Type B pancreatic cell (in vitro differentiated cells): ENCODE measurements around the gene DMD. TPM values are rescaled to one million over a fixed set of nuclear protein-coding genes. Genes with fewer than 3 reads are reported as not detected.

ENCODE experiments used
- DNase-seq: peaks from one replicate; pipeline ENCODE4 v3.0.0; 2021; ENCODE audit warnings: mixed read lengths; ENCODE audit not compliant: unreplicated experiment; ENCODE audit errors: extremely low spot score
- H3K27ac Mint-ChIP-seq: 2 replicates; pipeline ENCODE4 v1.8.0; 2021; ENCODE audit warnings: mild to moderate bottlenecking, mixed read lengths
- H3K27me3 Mint-ChIP-seq: 2 replicates; pipeline ENCODE4 v1.8.0; 2021; ENCODE audit warnings: mixed read lengths
- H3K36me3 Mint-ChIP-seq: 2 replicates; pipeline ENCODE4 v1.8.0; 2021; ENCODE audit warnings: mixed read lengths
- H3K4me1 Mint-ChIP-seq: one replicate; pipeline ENCODE4 v1.8.0; 2021; ENCODE audit warnings: mixed read lengths; ENCODE audit not compliant: unreplicated experiment
- H3K4me3 Mint-ChIP-seq: 2 replicates; pipeline ENCODE4 v1.8.0; 2021; ENCODE audit warnings: mild to moderate bottlenecking, mixed read lengths
- H3K9me3 Mint-ChIP-seq: 2 replicates; pipeline ENCODE4 v1.8.0; 2021; ENCODE audit warnings: mixed read lengths
- total RNA-seq: library from RNA; stranded (reverse); gene quantifications from 2 replicates; pipeline ENCODE4 v1.2.1, GENCODE V29; 2021; ENCODE audit warnings: low replicate concordance
- TF ChIP-seq, protein P1 (sequence below): fragments of 200-600 bp; sonication (generic); conservative IDR thresholded peaks from 2 replicates; pipeline ENCODE4 v1.5.0; 2021; ENCODE audit warnings: antibody characterized with exemption, mild to moderate bottlenecking

DMD gene
- total RNA-seq, 1 donor from 2014 or later = 57.1 TPM

GRCh38 chrX:31860686-31861085 is 1350.7 kb downstream of the DMD start:
- Mint-ChIP-seq H3K27me3 (no peaks in the 10 kb centered on the region), H3K4me3 (no peak overlapping the region), H3K9me3 (peaks cover 4% of the 10 kb centered on the region), H3K36me3 (no peaks in the 10 kb centered on the region), H3K4me1 (no peaks in the 10 kb centered on the region), H3K27ac (no peak overlapping the region)
- DNase-seq = no peak
- TF ChIP-seq, protein P1, sequence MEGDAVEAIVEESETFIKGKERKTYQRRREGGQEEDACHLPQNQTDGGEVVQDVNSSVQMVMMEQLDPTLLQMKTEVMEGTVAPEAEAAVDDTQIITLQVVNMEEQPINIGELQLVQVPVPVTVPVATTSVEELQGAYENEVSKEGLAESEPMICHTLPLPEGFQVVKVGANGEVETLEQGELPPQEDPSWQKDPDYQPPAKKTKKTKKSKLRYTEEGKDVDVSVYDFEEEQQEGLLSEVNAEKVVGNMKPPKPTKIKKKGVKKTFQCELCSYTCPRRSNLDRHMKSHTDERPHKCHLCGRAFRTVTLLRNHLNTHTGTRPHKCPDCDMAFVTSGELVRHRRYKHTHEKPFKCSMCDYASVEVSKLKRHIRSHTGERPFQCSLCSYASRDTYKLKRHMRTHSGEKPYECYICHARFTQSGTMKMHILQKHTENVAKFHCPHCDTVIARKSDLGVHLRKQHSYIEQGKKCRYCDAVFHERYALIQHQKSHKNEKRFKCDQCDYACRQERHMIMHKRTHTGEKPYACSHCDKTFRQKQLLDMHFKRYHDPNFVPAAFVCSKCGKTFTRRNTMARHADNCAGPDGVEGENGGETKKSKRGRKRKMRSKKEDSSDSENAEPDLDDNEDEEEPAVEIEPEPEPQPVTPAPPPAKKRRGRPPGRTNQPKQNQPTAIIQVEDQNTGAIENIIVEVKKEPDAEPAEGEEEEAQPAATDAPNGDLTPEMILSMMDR = no peak

- H3K27me3 Mint-ChIP-seq = no peaks in the 10 kb centered on the region
- no peak overlapping the region for H3K27ac Mint-ChIP-seq
- no peak overlapping the region for H3K4me3 Mint-ChIP-seq
- H3K4me1 Mint-ChIP-seq = no peaks in the 10 kb centered on the region
- TF ChIP-seq, protein P1 = no peak
- peaks cover 4% of the 10 kb centered on the region for H3K9me3 Mint-ChIP-seq
- no peaks in the 10 kb centered on the region for H3K36me3 Mint-ChIP-seq
- no peak for DNase-seq
Measured at GRCh38 chrX:31858915-31859314, 1352.4 kb downstream of the DMD start.

- TF ChIP-seq, protein P1 = no peak
- Mint-ChIP-seq H3K27ac (no peak overlapping the region), H3K36me3 (no peaks in the 10 kb centered on the region), H3K27me3 (no peaks in the 10 kb centered on the region), H3K9me3 (no peaks in the 10 kb centered on the region), H3K4me3 (no peak overlapping the region), H3K4me1 (no peaks in the 10 kb centered on the region)
- no peak for DNase-seq
Measured at GRCh38 chrX:31854716-31855115, 1356.6 kb downstream of the DMD start.

GRCh38 chrX:31851761-31852160 is 1359.6 kb downstream of the DMD start:
- no peak overlapping the region for H3K27ac Mint-ChIP-seq
- no peaks in the 10 kb centered on the region for H3K27me3 Mint-ChIP-seq
- no peak for DNase-seq
- no peaks in the 10 kb centered on the region for H3K36me3 Mint-ChIP-seq
- TF ChIP-seq, protein P1 = no peak
- H3K4me1 Mint-ChIP-seq = no peaks in the 10 kb centered on the region
- no peak overlapping the region for H3K4me3 Mint-ChIP-seq
- H3K9me3 Mint-ChIP-seq = no peaks in the 10 kb centered on the region

GRCh38 chrX:31847773-31848172 is 1363.6 kb downstream of the DMD start:
- H3K9me3 Mint-ChIP-seq = no peaks in the 10 kb centered on the region
- no peak overlapping the region for H3K27ac Mint-ChIP-seq
- no peaks in the 10 kb centered on the region for H3K27me3 Mint-ChIP-seq
- no peaks in the 10 kb centered on the region for H3K36me3 Mint-ChIP-seq
- no peaks in the 10 kb centered on the region for H3K4me1 Mint-ChIP-seq
- no peak for DNase-seq
- H3K4me3 Mint-ChIP-seq = no peak overlapping the region
- TF ChIP-seq, protein P1 = no peak

GRCh38 chrX:31845003-31845402 is 1366.3 kb downstream of the DMD start:
- H3K9me3 Mint-ChIP-seq = no peaks in the 10 kb centered on the region
- H3K4me3 Mint-ChIP-seq = no peak overlapping the region
- TF ChIP-seq, protein P1 = no peak
- H3K27ac Mint-ChIP-seq = no peak overlapping the region
- no peaks in the 10 kb centered on the region for H3K4me1 Mint-ChIP-seq
- H3K36me3 Mint-ChIP-seq = no peaks in the 10 kb centered on the region
- DNase-seq = no peak
- no peaks in the 10 kb centered on the region for H3K27me3 Mint-ChIP-seq
